Stimulated activated CD4-positive, alpha-beta T cell treated with anti-CD3 and anti-CD28 coated beads, TNF-alpha, amount 100 ng/mL, for 24 hours (primary cell): ENCODE data around the gene SEPTIN5.
"Not testable (repeated sequence)": the region's sequence is repeated elsewhere in the genome, so short reads cannot be mapped to it uniquely, and the experiment has no call there.

ENCODE experiments used
- DNase-seq, 3 experiments: peaks; one replicate each; pipeline ENCODE4 v3.0.0-alpha.2; 2020; ENCODE audit warnings: low read depth in 3 of 3

SEPTIN5 gene

GRCh38 chr22:19680911-19681862 is 33.1 kb upstream of the SEPTIN5 start:
- DNase-seq = no peak

- no peak for DNase-seq
These were observed 32.4 kb upstream of the SEPTIN5 start for GRCh38 chr22:19681863-19682245.

GRCh38 chr22:19686946-19687345 is 27.4 kb upstream of the SEPTIN5 start:
- no peak for DNase-seq

GRCh38 chr22:19687561-19688300 is 26.6 kb upstream of the SEPTIN5 start:
- DNase-seq = no peak

GRCh38 chr22:19688301-19689290 is 25.7 kb upstream of the SEPTIN5 start:
- no peak for DNase-seq

- DNase-seq = no peak
These were observed 24.9 kb upstream of the SEPTIN5 start for GRCh38 chr22:19689408-19689807.

GRCh38 chr22:19691007-19691720 is 23.1 kb upstream of the SEPTIN5 start:
- no peak for DNase-seq

GRCh38 chr22:19691721-19692341 is 22.5 kb upstream of the SEPTIN5 start:
- DNase-seq = no peak

- no peak for DNase-seq
These were observed 20.7 kb upstream of the SEPTIN5 start for GRCh38 chr22:19693581-19693980.

- no peak for DNase-seq
These were observed 20.2 kb upstream of the SEPTIN5 start for GRCh38 chr22:19693981-19694670.

- no peak for DNase-seq
These were observed 19.6 kb upstream of the SEPTIN5 start for GRCh38 chr22:19694696-19695095.

GRCh38 chr22:19696504-19697276 is 17.6 kb upstream of the SEPTIN5 start:
- no peak for DNase-seq

- not testable (repeated sequence) for DNase-seq
These were observed 16.4 kb upstream of the SEPTIN5 start for GRCh38 chr22:19697871-19698270.

- DNase-seq = no peak
These were observed 13.4 kb upstream of the SEPTIN5 start for GRCh38 chr22:19700790-19701419.

GRCh38 chr22:19701420-19702145 is 12.7 kb upstream of the SEPTIN5 start:
- no peak for DNase-seq

GRCh38 chr22:19703869-19704268 is 10.4 kb upstream of the SEPTIN5 start:
- DNase-seq = no peak

- DNase-seq = no peak
These were observed 9.8 kb upstream of the SEPTIN5 start for GRCh38 chr22:19704355-19705015.
